Measurements from ENCODE around the gene MUSK. TPM values are rescaled to one million over a fixed set of nuclear protein-coding genes. Genes with fewer than 3 reads are reported as not detected.
"Not testable (repeated sequence)": the region's sequence is repeated elsewhere in the genome, so short reads cannot be mapped to it uniquely, and the experiment has no call there.

MUSK gene
- total RNA-seq, 2 experiments from 2014 or later: not detected

GRCh38 chr9:110659891-110660541, 8.6 kb upstream of the MUSK start:
- H3K4me3 Mint-ChIP-seq: no peak overlapping the region
- H3K27me3 Mint-ChIP-seq: peaks cover 4% of the 10 kb centered on the region
- H3K27ac Mint-ChIP-seq: no peak overlapping the region
- H3K36me3 Mint-ChIP-seq: no peaks in the 10 kb centered on the region
- no peaks in the 10 kb centered on the region for H3K4me1 Mint-ChIP-seq
- H3K9me3 Mint-ChIP-seq: peaks cover 3% of the 10 kb centered on the region
- no peak for DNase-seq

- H3K4me3 Mint-ChIP-seq: no peak overlapping the region
- H3K36me3 Mint-ChIP-seq: no peaks in the 10 kb centered on the region
- no peaks in the 10 kb centered on the region for H3K9me3 Mint-ChIP-seq
- H3K4me1 Mint-ChIP-seq: no peaks in the 10 kb centered on the region
- no peak for DNase-seq
- no peak overlapping the region for H3K27ac Mint-ChIP-seq
- no peaks in the 10 kb centered on the region for H3K27me3 Mint-ChIP-seq
These were observed 842 bp downstream of the MUSK start for GRCh38 chr9:110669433-110669832.

GRCh38 chr9:110671849-110672248, 3.3 kb downstream of the MUSK start:
- Mint-ChIP-seq H3K27ac (no peak overlapping the region), H3K4me1 (no peaks in the 10 kb centered on the region), H3K9me3 (peaks cover under 1% of the 10 kb centered on the region), H3K36me3 (no peaks in the 10 kb centered on the region), H3K4me3 (no peak overlapping the region), H3K27me3 (no peaks in the 10 kb centered on the region)
- DNase-seq: no peak

- no peak for DNase-seq
- peaks cover 2% of the 10 kb centered on the region for H3K9me3 Mint-ChIP-seq
These were observed 4.4 kb downstream of the MUSK start for GRCh38 chr9:110672873-110673510.

GRCh38 chr9:110687497-110687896, 18.9 kb downstream of the MUSK start:
- Mint-ChIP-seq H3K4me3 (no peak overlapping the region), H3K9me3 (no peaks in the 10 kb centered on the region), H3K27me3 (no peaks in the 10 kb centered on the region), H3K27ac (no peak overlapping the region), H3K4me1 (no peaks in the 10 kb centered on the region), H3K36me3 (no peaks in the 10 kb centered on the region)
- DNase-seq: no peak

More at GRCh38 chr9:110672873-110673510, 4.4 kb downstream of the MUSK start:
- Mint-ChIP-seq H3K36me3 (no peaks in the 10 kb centered on the region), H3K4me1 (no peaks in the 10 kb centered on the region), H3K27ac (no peak overlapping the region), H3K4me3 (no peak overlapping the region), H3K27me3 (no peaks in the 10 kb centered on the region)

GRCh38 chr9:110688329-110688728, 19.7 kb downstream of the MUSK start:
- no peaks in the 10 kb centered on the region for H3K36me3 Mint-ChIP-seq
- no peaks in the 10 kb centered on the region for H3K9me3 Mint-ChIP-seq
- no peak for DNase-seq
- H3K4me3 Mint-ChIP-seq: no peak overlapping the region
- H3K27ac Mint-ChIP-seq: no peak overlapping the region
- no peaks in the 10 kb centered on the region for H3K27me3 Mint-ChIP-seq
- H3K4me1 Mint-ChIP-seq: no peaks in the 10 kb centered on the region

- no peak for DNase-seq
- H3K36me3 Mint-ChIP-seq: no peaks in the 10 kb centered on the region
These were observed 22.5 kb downstream of the MUSK start for GRCh38 chr9:110691002-110691549.

GRCh38 chr9:110695846-110696245, 27.3 kb downstream of the MUSK start:
- not testable (repeated sequence) for H3K4me3 Mint-ChIP-seq, H3K27ac Mint-ChIP-seq, DNase-seq, H3K9me3 Mint-ChIP-seq, H3K4me1 Mint-ChIP-seq, H3K36me3 Mint-ChIP-seq, H3K27me3 Mint-ChIP-seq

More at GRCh38 chr9:110691002-110691549, 22.5 kb downstream of the MUSK start:
- Mint-ChIP-seq H3K4me1 (no peaks in the 10 kb centered on the region), H3K27ac (no peak overlapping the region), H3K27me3 (peaks cover 2% of the 10 kb centered on the region), H3K4me3 (no peak overlapping the region), H3K9me3 (no peaks in the 10 kb centered on the region)

GRCh38 chr9:110700953-110701352, 32.4 kb downstream of the MUSK start:
- Mint-ChIP-seq H3K36me3 (no peaks in the 10 kb centered on the region), H3K4me3 (no peak overlapping the region), H3K27ac (no peak overlapping the region), H3K27me3 (no peaks in the 10 kb centered on the region), H3K4me1 (no peaks in the 10 kb centered on the region), H3K9me3 (peaks cover 2% of the 10 kb centered on the region)
- no peak for DNase-seq

- DNase-seq: no peak
- Mint-ChIP-seq H3K4me1 (no peaks in the 10 kb centered on the region), H3K27me3 (no peaks in the 10 kb centered on the region), H3K9me3 (peaks cover 2% of the 10 kb centered on the region), H3K27ac (no peak overlapping the region), H3K4me3 (no peak overlapping the region), H3K36me3 (no peaks in the 10 kb centered on the region)
These were observed 35.1 kb downstream of the MUSK start for GRCh38 chr9:110703669-110704068.

GRCh38 chr9:110707419-110707818, 38.8 kb downstream of the MUSK start:
- Mint-ChIP-seq H3K4me3 (no peak overlapping the region), H3K27me3 (no peaks in the 10 kb centered on the region), H3K4me1 (no peaks in the 10 kb centered on the region), H3K27ac (no peak overlapping the region), H3K36me3 (no peaks in the 10 kb centered on the region), H3K9me3 (no peaks in the 10 kb centered on the region)
- no peak for DNase-seq

GRCh38 chr9:110710420-110710819, 41.8 kb downstream of the MUSK start:
- Mint-ChIP-seq H3K4me3 (no peak overlapping the region), H3K4me1 (no peaks in the 10 kb centered on the region), H3K27me3 (no peaks in the 10 kb centered on the region), H3K9me3 (peaks cover 2% of the 10 kb centered on the region), H3K36me3 (no peaks in the 10 kb centered on the region), H3K27ac (no peak overlapping the region)
- DNase-seq: no peak

GRCh38 chr9:110712955-110713354, 44.4 kb downstream of the MUSK start:
- Mint-ChIP-seq H3K27ac (no peak overlapping the region), H3K4me3 (no peak overlapping the region), H3K36me3 (no peaks in the 10 kb centered on the region), H3K9me3 (peaks cover 2% of the 10 kb centered on the region), H3K4me1 (no peaks in the 10 kb centered on the region), H3K27me3 (peaks cover 6% of the 10 kb centered on the region)
- DNase-seq: no peak

GRCh38 chr9:110714314-110714713, 45.7 kb downstream of the MUSK start:
- H3K27ac Mint-ChIP-seq: no peak overlapping the region
- H3K4me3 Mint-ChIP-seq: no peak overlapping the region
- H3K9me3 Mint-ChIP-seq: peaks cover 9% of the 10 kb centered on the region
- DNase-seq: no peak
- no peaks in the 10 kb centered on the region for H3K36me3 Mint-ChIP-seq
- H3K4me1 Mint-ChIP-seq: no peaks in the 10 kb centered on the region
- H3K27me3 Mint-ChIP-seq: peaks cover 6% of the 10 kb centered on the region

- Mint-ChIP-seq H3K4me1 (no peaks in the 10 kb centered on the region), H3K4me3 (no peak overlapping the region), H3K27ac (no peak overlapping the region), H3K9me3 (peaks cover 3% of the 10 kb centered on the region), H3K27me3 (no peaks in the 10 kb centered on the region), H3K36me3 (no peaks in the 10 kb centered on the region)
- DNase-seq: no peak
These were observed 59.5 kb downstream of the MUSK start for GRCh38 chr9:110728058-110728457.

GRCh38 chr9:110729641-110730040, 61.0 kb downstream of the MUSK start:
- H3K9me3 Mint-ChIP-seq: peaks cover 1% of the 10 kb centered on the region
- H3K4me3 Mint-ChIP-seq: no peak overlapping the region
- no peaks in the 10 kb centered on the region for H3K4me1 Mint-ChIP-seq
- no peak overlapping the region for H3K27ac Mint-ChIP-seq
- no peaks in the 10 kb centered on the region for H3K36me3 Mint-ChIP-seq
- DNase-seq: no peak
- H3K27me3 Mint-ChIP-seq: no peaks in the 10 kb centered on the region

Data from activated naive CD8-positive, alpha-beta T cell treated with anti-CD3 and anti-CD28 coated beads for 36 hours (primary cell).